HepG2 (cell line): ENCODE measurements around the gene ZNF324B. TPM values are rescaled to one million over a fixed set of nuclear protein-coding genes. Genes with fewer than 3 reads are reported as not detected.

Source experiments
- CENPX ChIP-seq: sonication (generic); formaldehyde crosslinking; IDR thresholded peaks from 2 replicates; pipeline ENCODE4 v1.9.0; 2021; ENCODE audit warnings: mild to moderate bottlenecking, missing genetic modification reagents, moderate library complexity
- DMAP1 ChIP-seq: IDR thresholded peaks from 2 replicates; pipeline ENCODE4 v1.6.1; 2016
- DNMT1 ChIP-seq: sonication (generic); formaldehyde crosslinking; IDR thresholded peaks from 2 replicates; pipeline ENCODE4 v1.5.1; 2020; ENCODE audit warnings: mild to moderate bottlenecking, missing genetic modification reagents
- ELF4 ChIP-seq: sonication (generic); formaldehyde crosslinking; IDR thresholded peaks from 2 replicates; pipeline ENCODE4 v1.5.0; 2020; ENCODE audit warnings: missing genetic modification reagents, mild to moderate bottlenecking, moderate library complexity, borderline replicate concordance
- HDAC6 ChIP-seq: fragments of 200-600 bp; sonication (generic); IDR thresholded peaks from 2 replicates; pipeline ENCODE4 v1.7.0; 2017; ENCODE audit warnings: mild to moderate bottlenecking, antibody characterized with exemption, low read length, low read depth
- HMG20A ChIP-seq: IDR thresholded peaks from 2 replicates; pipeline ENCODE4 v1.6.1; 2016; ENCODE audit warnings: borderline replicate concordance
- KLF13 ChIP-seq: sonication (generic); formaldehyde crosslinking; IDR thresholded peaks from 2 replicates; pipeline ENCODE4 v1.4.0; 2020; ENCODE audit warnings: mild to moderate bottlenecking, missing genetic modification reagents
- KLF6 ChIP-seq: IDR thresholded peaks from 2 replicates; pipeline ENCODE4 v1.8.0; 2016; ENCODE audit warnings: missing biosample characterization, missing genetic modification reagents
- LRRFIP1 ChIP-seq: sonication (generic); formaldehyde crosslinking; conservative IDR thresholded peaks from 2 replicates; pipeline ENCODE4 v1.4.0; 2020; ENCODE audit warnings: missing genetic modification reagents
- MNT ChIP-seq: fragments of 450-650 bp; IDR thresholded peaks from 2 replicates; pipeline ENCODE4 v1.6.1; 2016
- MXD3 ChIP-seq: IDR thresholded peaks from 2 replicates; pipeline ENCODE4 v1.6.1; 2016; ENCODE audit warnings: mild to moderate bottlenecking, missing biosample characterization, missing genetic modification reagents
- SMAD1 ChIP-seq: sonication (generic); formaldehyde crosslinking; IDR thresholded peaks from 2 replicates; pipeline ENCODE4 v1.4.0; 2020; ENCODE audit warnings: missing genetic modification reagents, low read depth, mild to moderate bottlenecking, borderline replicate concordance
- ZNF33B ChIP-seq: sonication (generic); formaldehyde crosslinking; IDR thresholded peaks from 2 replicates; pipeline ENCODE4 v1.5.1; 2020; ENCODE audit warnings: mild to moderate bottlenecking, missing genetic modification reagents
- ZNF510 ChIP-seq: sonication (generic); formaldehyde crosslinking; IDR thresholded peaks from 2 replicates; pipeline ENCODE4 v1.4.0; 2020; ENCODE audit warnings: low read depth, mild to moderate bottlenecking, missing genetic modification reagents
- ZNF646 ChIP-seq: sonication (generic); formaldehyde crosslinking; IDR thresholded peaks from 2 replicates; pipeline ENCODE4 v1.9.0; 2021; ENCODE audit warnings: mild to moderate bottlenecking, missing genetic modification reagents
- ZNF737 ChIP-seq: sonication (generic); formaldehyde crosslinking; IDR thresholded peaks from 2 replicates; pipeline ENCODE4 v1.5.0; 2020; ENCODE audit warnings: missing genetic modification reagents, mild to moderate bottlenecking, borderline replicate concordance
- ZNF766 ChIP-seq: sonication (generic); formaldehyde crosslinking; IDR thresholded peaks from 2 replicates; pipeline ENCODE4 v1.5.0; 2020; ENCODE audit warnings: missing genetic modification reagents, borderline replicate concordance
- ZNF790 ChIP-seq: sonication (generic); formaldehyde crosslinking; IDR thresholded peaks from 2 replicates; pipeline ENCODE4 v1.8.0; 2022; ENCODE audit warnings: missing genetic modification reagents, mild to moderate bottlenecking, borderline replicate concordance
- polyA plus RNA-seq, 8 experiments: library from polyadenylated mRNA; depleted of rRNA in 3 of 8; stranded (reverse) in 7 of 8; unstranded in 1 of 8; fragments of >200 nt; fragmentation: Illumina TruSeq in 4 of 8; extraction: Trizol in 4 of 8; gene quantifications; 2 replicates each; pipeline versions ENCODE4 v1.2.1 to v1.2.3, GENCODE V29; 2011 to 2016; ENCODE audit warnings: low read depth in 4 of 8, missing spikeins in 1 of 8, mixed read lengths in 1 of 8; ENCODE audit not compliant: insufficient read depth in 1 of 8
- total RNA-seq, 5 experiments: library from RNA; depleted of rRNA; stranded (reverse); fragments of >200 nt; fragmentation: Illumina TruSeq; extraction: Trizol; gene quantifications; 2 replicates each; pipeline ENCODE4 v1.2.3, GENCODE V29; 2016; ENCODE audit warnings: low read depth in 1 of 5

The ZNF324B gene
- total and polyA plus RNA-seq, 2 of the 13 experiments (the other 11 are each of a cell fraction or from before 2014, with no cell fraction given), result 0.53 to 3.0 TPM

GRCh38 chr19:58466760-58467589 is 15.6 kb downstream of the ZNF324B start, which contains the start of gene ZNF324 (continued):
- TF ChIP-seq ZNF790 (CRISPR knock-in tag), result no peak
- TF ChIP-seq ZNF646, result no peak
- no peak for TF ChIP-seq CENPX
- 0 out of 2 replicates have a peak, but pooled peaks have one; percentile 27 for TF ChIP-seq ZNF766 (CRISPR knock-in tag)
- TF ChIP-seq KLF13 (CRISPR knock-in tag), result no peak
- TF ChIP-seq ELF4 (CRISPR knock-in tag), result peak; percentile 68; the same call in 1 of the 2 replicates
- TF ChIP-seq DMAP1 (CRISPR knock-in tag), result no peak
- no peak for TF ChIP-seq LRRFIP1
- no peak for TF ChIP-seq HDAC6
- no peak for TF ChIP-seq ZNF510 (CRISPR knock-in tag)
- no peak for TF ChIP-seq SMAD1 (CRISPR knock-in tag)
- TF ChIP-seq HMG20A, result no peak
- no peak; the same call in 1 of the 2 replicates for TF ChIP-seq MXD3 (CRISPR knock-in tag)
- no peak for TF ChIP-seq ZNF33B
- TF ChIP-seq DNMT1 (CRISPR knock-in tag), result no peak
- TF ChIP-seq ZNF737, result no peak
- TF ChIP-seq MNT, result peak; percentile 89
- TF ChIP-seq KLF6 (CRISPR knock-in tag), result no peak
